Activated CD4-positive, CD25-positive, alpha-beta regulatory T cell treated with anti-CD3 and anti-CD28 coated beads, Interleukin-2, amount 50 U/mL, for 16 hours (primary cell): Measurements from ENCODE around the gene THRB.

Source experiments
- DNase-seq: peaks from one replicate; pipeline ENCODE4 v3.0.0-alpha.2; 2020; ENCODE audit warnings: low read depth, low spot score

The THRB gene

GRCh38 chr3:24490151-24490550, 4.5 kb downstream of the THRB start:
- no peak for DNase-seq

- no peak for DNase-seq
Measured at GRCh38 chr3:24487325-24488262, 7.1 kb downstream of the THRB start.

GRCh38 chr3:24485511-24485910, 9.1 kb downstream of the THRB start:
- no peak for DNase-seq

GRCh38 chr3:24483873-24484272, 10.8 kb downstream of the THRB start:
- DNase-seq, result no peak

- no peak for DNase-seq
Measured at GRCh38 chr3:24482096-24482705, 12.4 kb downstream of the THRB start.

GRCh38 chr3:24481193-24481592, 13.5 kb downstream of the THRB start:
- DNase-seq, result no peak

- DNase-seq, result no peak
Measured at GRCh38 chr3:24480497-24480896, 14.2 kb downstream of the THRB start.

GRCh38 chr3:24479816-24480215, 14.8 kb downstream of the THRB start:
- no peak for DNase-seq

GRCh38 chr3:24476871-24477656, 17.6 kb downstream of the THRB start:
- DNase-seq, result no peak

GRCh38 chr3:24475925-24476324, 18.7 kb downstream of the THRB start:
- DNase-seq, result no peak

GRCh38 chr3:24474862-24475261, 19.8 kb downstream of the THRB start:
- DNase-seq, result no peak

GRCh38 chr3:24472358-24472757, 22.3 kb downstream of the THRB start:
- DNase-seq, result no peak

- no peak for DNase-seq
Measured at GRCh38 chr3:24471486-24471885, 23.2 kb downstream of the THRB start.

- DNase-seq, result no peak
Measured at GRCh38 chr3:24470277-24470676, 24.4 kb downstream of the THRB start.

GRCh38 chr3:24464389-24464788, 30.3 kb downstream of the THRB start:
- DNase-seq, result no peak

- no peak for DNase-seq
Measured at GRCh38 chr3:24462737-24463136, 31.9 kb downstream of the THRB start.

- DNase-seq, result no peak
Measured at GRCh38 chr3:24460974-24461373, 33.7 kb downstream of the THRB start.

- DNase-seq, result no peak
Measured at GRCh38 chr3:24457719-24458118, 36.9 kb downstream of the THRB start.

GRCh38 chr3:24454856-24455255, 39.8 kb downstream of the THRB start:
- no peak for DNase-seq

GRCh38 chr3:24454393-24454792, 40.3 kb downstream of the THRB start:
- DNase-seq, result no peak

GRCh38 chr3:24451461-24452099, 43.1 kb downstream of the THRB start:
- no peak for DNase-seq
